Gastrocnemius medialis (tissue), 4 donors: Measurements from ENCODE around the gene MAPK4. TPM values are rescaled to one million over a fixed set of nuclear protein-coding genes. Genes with fewer than 3 reads are reported as not detected.

Source experiments
- ATAC-seq, 2 donors: fragments of 150-250 bp; one replicate each; pipeline ENCODE4 v1.9.1; 2016
- DNase-seq, 2 donors: peaks; one replicate each; pipeline ENCODE4 v3.0.0-alpha.2; 2019
- H3K27ac ChIP-seq, 4 donors: fragments of 200-600 bp; sonication (generic); 1 replicate in 1 of 4; 2 replicates in 3 of 4; pipeline ENCODE4 v1.5.1; 2016 to 2018; ENCODE audit warnings: mild to moderate bottlenecking in 2 of 4, moderate library complexity in 1 of 4
- H3K27me3 ChIP-seq, 3 donors: fragments of 200-600 bp; sonication (generic) in 2 of 3; 1 replicate in 1 of 3; 2 replicates in 2 of 3; pipeline versions ENCODE4 v1.5.1 to v1.6.0; 2016 to 2019; ENCODE audit warnings: mild to moderate bottlenecking in 1 of 3, moderate library complexity in 1 of 3
- H3K36me3 ChIP-seq, 2 donors: fragments of 200-600 bp; sonication (generic) in 1 of 2; one replicate each; pipeline ENCODE4 v1.5.1; 2017 to 2018
- H3K4me1 ChIP-seq, 2 donors: fragments of 200-600 bp; sonication (generic) in 1 of 2; one replicate each; pipeline ENCODE4 v1.5.1; 2016 to 2017; ENCODE audit warnings: mild to moderate bottlenecking in 2 of 2
- H3K4me3 ChIP-seq, 4 donors: fragments of 200-600 bp; sonication (generic) in 3 of 4; 1 replicate in 1 of 4; 2 replicates in 3 of 4; pipeline ENCODE4 v1.5.1; 2016 to 2019; ENCODE audit warnings: mild to moderate bottlenecking in 2 of 4
- H3K9me3 ChIP-seq, 3 donors: fragments of 200-600 bp; sonication (generic) in 2 of 3; 1 replicate in 1 of 3; 2 replicates in 2 of 3; pipeline ENCODE4 v1.5.1; 2016 to 2019
- CTCF ChIP-seq, 5 experiments: fragments of 450-650 bp in 3 of 5; fragments of 200-600 bp in 2 of 5; sonication (generic) in 2 of 5; IDR thresholded peaks in 4 of 5; conservative IDR thresholded peaks in 1 of 5; 1 replicate in 4 of 5; 2 replicates in 1 of 5; pipeline ENCODE4 v1.5.1; 2016 to 2019; ENCODE audit warnings: antibody characterized with exemption in 5 of 5, mild to moderate bottlenecking in 3 of 5, moderate library complexity in 3 of 5
- POLR2A ChIP-seq, 2 donors: fragments of 450-650 bp; IDR thresholded peaks; one replicate each; pipeline ENCODE4 v1.6.1; 2017; ENCODE audit warnings: antibody characterized with exemption in 2 of 2, mild to moderate bottlenecking in 2 of 2, moderate library complexity in 2 of 2
- in situ Hi-C, 4 donors: fragments of 200-750 bp; cut with MboI; loops; one replicate each; pipeline versions ENCODE4 v1.15.0 to v1.8.0; 2017; ENCODE audit warnings: low sequenced_read_pairs in 4 of 4
- intact Hi-C: fragments of 100-400 bp; cut with DNase I; formaldehyde crosslinking; loops from one replicate; pipeline ENCODE4 v1.15.1; 2023; ENCODE audit warnings: low total_unique reads
- total RNA-seq, 4 donors: library from RNA; depleted of rRNA; stranded (reverse); fragments of >200 nt; gene quantifications; one replicate each; pipeline versions ENCODE4 v1.1.0 to v1.2.3, GENCODE V29; 2016

The MAPK4 gene
- total RNA-seq, 4 donors from 2014 or later: 0.68 to 2.4 (median 1.7) TPM

GRCh38 chr18:50717563-50717962, 157.7 kb downstream of the MAPK4 start:
- no peak overlapping the region for H3K27ac ChIP-seq
- DNase-seq (no peak), ATAC-seq (no peak)
- intact Hi-C loops: no loop called here
- in situ Hi-C loops: no loop called here
- H3K36me3 ChIP-seq: no peaks in the 10 kb centered on the region
- no peaks in the 10 kb centered on the region for H3K27me3 ChIP-seq
- H3K9me3 ChIP-seq: no peaks in the 10 kb centered on the region
- TF ChIP-seq CTCF (IDR thresholded peaks at IDR 0.05 in 4 of 5, conservative IDR thresholded peaks at IDR 0.05 in 1 of 5): no peak
- no peak for TF ChIP-seq POLR2A (IDR thresholded peaks at IDR 0.05)
- no peaks in the 10 kb centered on the region for H3K4me1 ChIP-seq
- no peak overlapping the region for H3K4me3 ChIP-seq

DNA sequence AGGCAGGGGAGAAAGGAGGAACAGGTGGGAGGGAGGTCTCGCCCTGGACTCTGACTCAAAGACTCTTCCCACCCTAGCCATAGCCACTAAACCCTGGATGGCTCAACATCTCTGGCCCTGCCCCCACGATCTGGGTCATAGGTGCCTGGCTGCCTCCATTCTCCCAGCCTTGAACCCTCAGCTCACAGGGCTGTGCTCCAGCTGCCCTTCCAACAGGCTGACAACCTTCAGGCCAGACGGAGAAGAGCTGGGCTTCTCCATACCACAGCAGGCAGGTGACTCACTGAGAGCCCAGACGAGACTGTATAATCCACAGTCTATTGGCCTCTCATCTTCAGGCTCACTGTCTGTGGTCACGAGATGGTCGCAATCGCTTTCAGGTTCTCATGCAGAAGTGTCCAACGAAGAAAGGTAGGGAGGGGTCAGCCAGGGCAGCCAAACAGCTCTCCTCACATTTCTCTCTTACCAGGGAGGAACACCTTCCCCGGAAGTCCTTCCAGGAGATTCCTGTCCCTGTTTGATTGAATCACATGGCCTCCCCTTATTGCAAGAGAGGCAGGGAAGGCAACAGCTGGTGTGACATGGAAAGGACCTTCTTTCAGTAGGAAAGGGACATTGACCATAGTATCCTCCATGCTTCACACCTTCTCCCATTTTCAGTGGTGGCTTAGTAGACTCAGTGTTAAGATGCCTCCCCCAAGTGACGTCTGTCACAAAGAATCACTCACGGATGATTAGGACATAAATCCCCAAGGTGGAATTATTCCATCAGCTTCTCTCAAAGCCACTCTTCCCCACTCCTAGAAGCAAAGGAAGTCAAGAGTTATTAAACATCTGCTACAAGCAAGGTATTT, 159.8 kb downstream of the MAPK4 start:
- no peak for ATAC-seq
- in situ Hi-C loops (no loop called here), intact Hi-C loops (no loop called here)
- H3K4me3 ChIP-seq: no peak overlapping the region
- no peaks in the 10 kb centered on the region for H3K9me3 ChIP-seq
- no peaks in the 10 kb centered on the region for H3K27me3 ChIP-seq
- no peaks in the 10 kb centered on the region for H3K36me3 ChIP-seq
- no peaks in the 10 kb centered on the region for H3K4me1 ChIP-seq
- TF ChIP-seq CTCF (IDR thresholded peaks at IDR 0.05 in 4 of 5, conservative IDR thresholded peaks at IDR 0.05 in 1 of 5): no peak
- DNase-seq: no peak
- no peak overlapping the region for H3K27ac ChIP-seq

- TF ChIP-seq CTCF (IDR thresholded peaks at IDR 0.05 in 4 of 5, conservative IDR thresholded peaks at IDR 0.05 in 1 of 5) (no peak), POLR2A (IDR thresholded peaks at IDR 0.05) (no peak)
- intact Hi-C loops: no loop called here
- DNase-seq (no peak), ATAC-seq (no peak)
- no peaks in the 10 kb centered on the region for H3K9me3 ChIP-seq
- H3K27me3 ChIP-seq: no peaks in the 10 kb centered on the region
- H3K4me1 ChIP-seq: no peaks in the 10 kb centered on the region
- no peak overlapping the region for H3K4me3 ChIP-seq
- in situ Hi-C loops: no loop called here
- H3K36me3 ChIP-seq: no peaks in the 10 kb centered on the region
- H3K27ac ChIP-seq: no peak overlapping the region
Observed at GRCh38 chr18:50720325-50720674, 160.4 kb downstream of the MAPK4 start.

DNA sequence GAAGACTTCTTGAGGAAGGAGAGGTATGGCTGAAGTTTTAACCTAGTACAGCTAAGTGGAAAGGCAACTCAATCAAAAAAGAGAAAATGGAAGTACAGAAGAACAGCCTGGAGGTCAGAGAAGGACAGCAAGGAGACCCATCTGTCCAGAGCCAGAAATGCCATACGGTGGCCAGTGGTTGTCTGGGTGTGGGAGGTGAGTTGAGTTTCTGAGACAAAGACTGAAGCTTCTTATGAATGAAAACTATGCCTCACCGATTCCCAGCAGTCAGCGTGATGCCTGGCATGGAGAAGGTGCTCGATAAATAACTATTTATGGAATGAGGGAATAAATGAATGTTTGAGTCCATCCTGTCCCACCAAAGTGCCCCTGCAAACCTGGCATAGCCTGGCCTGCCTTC, 161.1 kb downstream of the MAPK4 start:
- in situ Hi-C loops: no loop called here
- H3K9me3 ChIP-seq: no peaks in the 10 kb centered on the region
- DNase-seq (no peak), ATAC-seq (no peak)
- H3K27me3 ChIP-seq: no peaks in the 10 kb centered on the region
- intact Hi-C loops: no loop called here
- TF ChIP-seq CTCF (IDR thresholded peaks at IDR 0.05 in 4 of 5, conservative IDR thresholded peaks at IDR 0.05 in 1 of 5) (no peak), POLR2A (IDR thresholded peaks at IDR 0.05) (no peak)
- no peak overlapping the region for H3K4me3 ChIP-seq
- no peak overlapping the region for H3K27ac ChIP-seq
- H3K4me1 ChIP-seq: no peaks in the 10 kb centered on the region
- no peaks in the 10 kb centered on the region for H3K36me3 ChIP-seq
